IMR-90 (cell line): ENCODE measurements around the gene CPD. TPM values are rescaled to one million over a fixed set of nuclear protein-coding genes. Genes with fewer than 3 reads are reported as not detected.
A peak's percentile ranks its signal among the peaks of the same experiment; 100 is the strongest.

Experiments
- ATAC-seq: fragments of 200-7000 bp; cut with Tn5 transposase; 2 replicates; pipeline ENCODE4 v1.9.1; 2020; ENCODE audit warnings: low read depth, mild to moderate bottlenecking, moderate library complexity
- BruUV-seq: library from RNA; stranded (reverse); fragments of 400-500 nt; replicated peaks from 2 replicates; lab custom pipeline; 2021; lab: Mats Ljungman, UMichigan
- CTCF ChIA-PET: fragments of 300-600 bp; formaldehyde crosslinking; extraction: SDS; loops from one replicate; lab custom pipeline; 2021; ENCODE audit warnings: antibody characterized with exemption; lab: Yijun Ruan, JAX
- POLR2A ChIA-PET: fragments of 300-600 bp; sonication (Branson Sonifier 250); formaldehyde crosslinking; loops from one replicate; lab custom pipeline; 2022; ENCODE audit warnings: antibody characterized with exemption; ENCODE audit not compliant: unreplicated experiment; lab: Charles Lee
- DNase-seq: peaks from one replicate; pipeline ENCODE4 v3.0.0; 2013
- H2AFZ ChIP-seq: replicated peaks from 2 replicates; pipeline ENCODE3; 2013; ENCODE audit warnings: low read length, mild to moderate bottlenecking; ENCODE audit not compliant: poor library complexity
- H2AK5ac ChIP-seq: 2 replicates; pipeline ENCODE4 v1.6.1; 2013; ENCODE audit warnings: low read depth, low read length, inconsistent platforms
- H2AK9ac ChIP-seq: replicated peaks from 2 replicates; pipeline ENCODE3; 2013; ENCODE audit warnings: mild to moderate bottlenecking, low read depth, low read length, moderate library complexity; ENCODE audit not compliant: poor library complexity
- H2BK120ac ChIP-seq: 2 replicates; pipeline ENCODE4 v1.6.1; 2013; ENCODE audit warnings: low read depth, low read length, inconsistent platforms
- H2BK15ac ChIP-seq: 3 replicates; pipeline ENCODE4 v1.6.1; 2013; ENCODE audit warnings: low read depth, low read length, inconsistent platforms
- H2BK20ac ChIP-seq: 2 replicates; pipeline ENCODE4 v1.6.1; 2013; ENCODE audit warnings: low read depth, mild to moderate bottlenecking, inconsistent platforms, low read length, moderate library complexity
- H2BK5ac ChIP-seq: 2 replicates; pipeline ENCODE4 v1.6.1; 2013; ENCODE audit warnings: mild to moderate bottlenecking, low read depth, low read length, inconsistent platforms; ENCODE audit not compliant: poor library complexity, severe bottlenecking
- H3K14ac ChIP-seq: replicated peaks from 2 replicates; pipeline ENCODE4 v1.6.1; 2013; ENCODE audit warnings: low read depth, low read length, inconsistent platforms
- H3K18ac ChIP-seq: 2 replicates; pipeline ENCODE4 v1.6.1; 2013; ENCODE audit warnings: low read depth, low read length, control low read depth
- H3K23ac ChIP-seq: 2 replicates; pipeline ENCODE4 v1.6.1; 2013; ENCODE audit warnings: low read depth, low read length, inconsistent platforms
- H3K27ac ChIP-seq: 2 replicates; pipeline ENCODE4 v1.5.1; 2013; ENCODE audit warnings: mild to moderate bottlenecking, control low read depth, low read length; ENCODE audit not compliant: insufficient read depth
- H3K27me3 ChIP-seq: 2 replicates; pipeline ENCODE4 v1.6.1; 2013; ENCODE audit warnings: low read length; ENCODE audit not compliant: control insufficient read depth, insufficient read depth
- H3K36me3 ChIP-seq: 2 replicates; pipeline ENCODE4 v1.6.1; 2013; ENCODE audit warnings: low read length, mixed read lengths; ENCODE audit not compliant: control insufficient read depth, insufficient read depth
- H3K4ac ChIP-seq: 2 replicates; pipeline ENCODE4 v1.6.1; 2013; ENCODE audit warnings: low read depth, low read length, inconsistent platforms
- H3K4me1 ChIP-seq: 2 replicates; pipeline ENCODE4 v1.6.1; 2013; ENCODE audit warnings: low read length, mixed read lengths; ENCODE audit not compliant: control insufficient read depth, insufficient read depth
- H3K4me2 ChIP-seq: 2 replicates; pipeline ENCODE4 v1.6.1; 2013; ENCODE audit warnings: low read depth, mild to moderate bottlenecking, control low read depth, low read length, moderate library complexity
- H3K4me3 ChIP-seq: 2 replicates; pipeline ENCODE4 v1.5.1; 2013; ENCODE audit warnings: low read depth, mild to moderate bottlenecking, control low read depth, low read length, moderate library complexity; ENCODE audit not compliant: insufficient read depth
- H3K56ac ChIP-seq: 2 replicates; pipeline ENCODE4 v1.6.1; 2013; ENCODE audit warnings: low read length, inconsistent platforms; ENCODE audit not compliant: insufficient read depth; ENCODE audit errors: extremely low read depth
- H3K79me1 ChIP-seq, 2 experiments: 2 replicates each; pipeline ENCODE4 v1.6.1; 2013; ENCODE audit warnings: low read length in 2 of 2, inconsistent platforms in 1 of 2, low read depth in 1 of 2
- H3K9ac ChIP-seq: 2 replicates; pipeline ENCODE4 v1.6.1; 2013; ENCODE audit warnings: low read depth, low read length, control low read depth
- H3K9me1 ChIP-seq: 2 replicates; pipeline ENCODE4 v1.6.1; 2013; ENCODE audit warnings: low read length, inconsistent platforms; ENCODE audit not compliant: insufficient read depth
- H3K9me3 ChIP-seq: 2 replicates; pipeline ENCODE4 v1.6.1; 2013; ENCODE audit warnings: low read length; ENCODE audit not compliant: control insufficient read depth, insufficient read depth
- H4K20me1 ChIP-seq: 2 replicates; pipeline ENCODE4 v1.6.1; 2013; ENCODE audit warnings: low read length, inconsistent platforms; ENCODE audit not compliant: insufficient read depth
- H4K5ac ChIP-seq: 2 replicates; pipeline ENCODE4 v1.6.1; 2013; ENCODE audit warnings: mild to moderate bottlenecking, low read depth, low read length, control low read depth
- H4K8ac ChIP-seq, 2 experiments: 2 replicates each; pipeline ENCODE4 v1.6.1; 2013; ENCODE audit warnings: low read depth in 2 of 2, low read length in 2 of 2, control low read depth in 1 of 2, inconsistent platforms in 1 of 2
- H4K91ac ChIP-seq: 2 replicates; pipeline ENCODE4 v1.6.1; 2013; ENCODE audit warnings: low read depth, low read length, inconsistent platforms; ENCODE audit not compliant: insufficient read depth
- BHLHE40 ChIP-seq: fragments of 150-350 bp; IDR thresholded peaks from 2 replicates; pipeline ENCODE4 v1.6.1; 2016; ENCODE audit warnings: mild to moderate bottlenecking, low read depth, low read length
- FOS ChIP-seq: fragments of 150-350 bp; IDR thresholded peaks from 2 replicates; pipeline ENCODE4 v1.6.1; 2016; ENCODE audit warnings: low read depth, low read length
- NFE2L2 ChIP-seq: fragments of 150-350 bp; IDR thresholded peaks from 2 replicates; pipeline ENCODE4 v1.6.1; 2016; ENCODE audit warnings: low read depth, mild to moderate bottlenecking, low read length
- RFX5 ChIP-seq: IDR thresholded peaks from 2 replicates; pipeline ENCODE4 v1.8.0; 2012; ENCODE audit warnings: low read depth, mild to moderate bottlenecking, low read length, moderate library complexity
- USF2 ChIP-seq: fragments of 150-350 bp; IDR thresholded peaks from 2 replicates; pipeline ENCODE4 v1.6.1; 2017; ENCODE audit warnings: mild to moderate bottlenecking, antibody characterized with exemption, low read length, low read depth
- WGBS, 2 experiments: methylation state at CpG; one replicate each; pipeline versions ENCODE4 v1.1.5 to v1.1.7; 2013; ENCODE audit warnings: missing lambda C conversion rate in 2 of 2; ENCODE audit not compliant: insufficient read length in 1 of 2; ENCODE audit errors: extremely low coverage in 2 of 2; 5-methylcytosine and 5-hydroxymethylcytosine counted together
- dilution Hi-C: fragments of 300-500 bp; cut with HindIII; formaldehyde crosslinking; loops from one replicate; pipeline ENCODE4 v1.14.3; 2018; ENCODE audit warnings: low sequenced_read_pairs; ENCODE audit not compliant: unreplicated experiment
- in situ Hi-C: fragments of 300-500 bp; cut with MboI; formaldehyde crosslinking; loops from 3 replicates; pipeline ENCODE4 v1.14.3; 2019; ENCODE audit warnings: low sequenced_read_pairs, inconsistent platforms, mixed read lengths
- intact Hi-C: fragments of 100-400 bp; cut with micrococcal nuclease; formaldehyde crosslinking; loops from 2 replicates; pipeline ENCODE4 v1.10.0; 2022
- polyA plus RNA-seq, 3 experiments: library from polyadenylated mRNA; depleted of rRNA; stranded (reverse); fragments of >200 nt; gene quantifications; 2 replicates each; pipeline ENCODE4 v1.2.3, GENCODE V29; 2012; ENCODE audit warnings: low replicate concordance in 1 of 3
- total RNA-seq: library from RNA; depleted of rRNA; stranded (reverse); fragments of >200 nt; gene quantifications from 2 replicates; pipeline ENCODE4 v1.2.3, GENCODE V29; 2012
- TF ChIP-seq, protein P1 (sequence below): fragments of 150-350 bp; IDR thresholded peaks from 2 replicates; pipeline ENCODE4 v1.6.1; 2016; ENCODE audit warnings: low read depth, mild to moderate bottlenecking, low read length, moderate library complexity, borderline replicate concordance

Gene CPD
- total and polyA plus RNA-seq, 2 of the 4 experiments (the other 2 are of a cell fraction), result 23.4 to 94.5 TPM

DNA sequence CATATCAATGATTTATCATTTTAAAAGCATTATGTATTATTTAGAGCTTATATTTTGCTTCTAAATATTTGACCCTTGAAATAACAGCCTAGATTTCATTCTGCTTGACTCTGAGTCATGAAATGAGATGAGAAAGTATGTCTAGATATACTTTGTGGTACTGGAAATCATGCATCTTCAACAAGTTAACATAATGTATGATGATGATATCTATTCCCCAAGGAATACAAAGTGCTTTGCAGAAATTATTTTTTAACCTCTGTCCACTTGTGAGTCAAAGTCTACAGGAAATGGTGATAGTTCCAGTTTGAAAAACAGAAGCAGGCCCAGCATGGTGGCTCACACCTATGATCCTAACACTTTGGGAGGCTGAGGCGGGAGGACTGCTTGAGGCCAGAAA, 134.6 kb downstream of the CPD start:
- DNase-seq, result peak; percentile 9
- no peaks in the 10 kb centered on the region for H3K9me3 ChIP-seq
- ATAC-seq, result peak; percentile 35; the same call in 1 of the 2 replicates
- no peak overlapping the region for H2AK5ac ChIP-seq
- POLR2A ChIA-PET, result no interaction called here
- no peak overlapping the region for H2BK120ac ChIP-seq
- dilution Hi-C loops (no loop called here), in situ Hi-C loops (no loop called here), intact Hi-C loops (no loop called here)
- H3K9ac ChIP-seq, result no peak overlapping the region
- no peak overlapping the region for H3K4me2 ChIP-seq
- TF ChIP-seq, protein P1, sequence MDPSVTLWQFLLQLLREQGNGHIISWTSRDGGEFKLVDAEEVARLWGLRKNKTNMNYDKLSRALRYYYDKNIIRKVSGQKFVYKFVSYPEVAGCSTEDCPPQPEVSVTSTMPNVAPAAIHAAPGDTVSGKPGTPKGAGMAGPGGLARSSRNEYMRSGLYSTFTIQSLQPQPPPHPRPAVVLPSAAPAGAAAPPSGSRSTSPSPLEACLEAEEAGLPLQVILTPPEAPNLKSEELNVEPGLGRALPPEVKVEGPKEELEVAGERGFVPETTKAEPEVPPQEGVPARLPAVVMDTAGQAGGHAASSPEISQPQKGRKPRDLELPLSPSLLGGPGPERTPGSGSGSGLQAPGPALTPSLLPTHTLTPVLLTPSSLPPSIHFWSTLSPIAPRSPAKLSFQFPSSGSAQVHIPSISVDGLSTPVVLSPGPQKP, result no peak
- TF ChIP-seq BHLHE40, result no peak
- no peak for TF ChIP-seq RFX5
- no peak for TF ChIP-seq FOS
- no peak for TF ChIP-seq NFE2L2
- TF ChIP-seq USF2, result no peak
- H4K20me1 ChIP-seq, result peaks cover 4% of the 10 kb centered on the region
- H3K4me1 ChIP-seq, result peaks cover 4% of the 10 kb centered on the region
- H3K4ac ChIP-seq, result no peak overlapping the region
- H3K9me1 ChIP-seq, result peaks cover 10% of the 10 kb centered on the region; the same call in 1 of the 2 replicates
- WGBS, 2 experiments, result 100% methylated on average over 1 of the region's 1 CpG; no CpG with 5 or more reads in 1 of the 2 experiments
- H3K4me3 ChIP-seq, result no peak overlapping the region
- H3K27ac ChIP-seq, result no peak overlapping the region
- H3K36me3 ChIP-seq, result peaks cover 16% of the 10 kb centered on the region
- no peak overlapping the region for H2BK20ac ChIP-seq
- H3K23ac ChIP-seq, result no peak overlapping the region
- H3K56ac ChIP-seq, result no peak overlapping the region
- no peak overlapping the region for H4K8ac ChIP-seq
- no peak overlapping the region for H2AFZ ChIP-seq
- H4K91ac ChIP-seq, result no peak overlapping the region
- no peak overlapping the region for H2AK9ac ChIP-seq
- no peak overlapping the region for H3K14ac ChIP-seq
- no peak overlapping the region for H4K5ac ChIP-seq
- no peaks in the 10 kb centered on the region for H3K27me3 ChIP-seq
- no peak overlapping the region for H2BK5ac ChIP-seq
- H3K79me1 ChIP-seq, result peaks cover 10 to 30% of the 10 kb centered on the region in 2 experiments; a peak in 3 of 4 replicates
- CTCF ChIA-PET, result no interaction called here
- H2BK15ac ChIP-seq, result no peak overlapping the region
- no peak overlapping the region for H3K18ac ChIP-seq
- BruUV-seq, result no TSS peak
